NCI-H510A (cell line): ENCODE data around the gene DLG2.
"Not testable (repeated sequence)": the region's sequence is repeated elsewhere in the genome, so short reads cannot be mapped to it uniquely, and the experiment has no call there.

Source experiments
- DNase-seq: peaks from one replicate; lab custom pipeline; 2025; lab: John Stamatoyannopoulos, UW

DLG2 gene

GRCh38 chr11:85110246-85110645, 516.9 kb downstream of the DLG2 start:
- DNase-seq = not testable (repeated sequence)

GRCh38 chr11:85109141-85109540, 518.0 kb downstream of the DLG2 start:
- DNase-seq = no peak

- no peak for DNase-seq
Measured at GRCh38 chr11:85105868-85106267, 521.3 kb downstream of the DLG2 start.

- no peak for DNase-seq
Measured at GRCh38 chr11:85099522-85099921, 527.6 kb downstream of the DLG2 start.

- DNase-seq = no peak
Measured at GRCh38 chr11:85098996-85099395, 528.1 kb downstream of the DLG2 start.

- no peak for DNase-seq
Measured at GRCh38 chr11:85096939-85097338, 530.2 kb downstream of the DLG2 start.

- no peak for DNase-seq
Measured at GRCh38 chr11:85095239-85095638, 531.9 kb downstream of the DLG2 start.

GRCh38 chr11:85094795-85095194, 532.3 kb downstream of the DLG2 start:
- DNase-seq = no peak

- no peak for DNase-seq
Measured at GRCh38 chr11:85089654-85090053, 537.5 kb downstream of the DLG2 start.

GRCh38 chr11:85088286-85088685, 538.9 kb downstream of the DLG2 start:
- DNase-seq = no peak

GRCh38 chr11:85086504-85087284, 540.5 kb downstream of the DLG2 start:
- DNase-seq = no peak

- no peak for DNase-seq
Measured at GRCh38 chr11:85076535-85077330, 550.4 kb downstream of the DLG2 start.

- no peak for DNase-seq
Measured at GRCh38 chr11:85062659-85063058, 564.5 kb downstream of the DLG2 start.

GRCh38 chr11:85052636-85053035, 574.5 kb downstream of the DLG2 start:
- no peak for DNase-seq

- no peak for DNase-seq
Measured at GRCh38 chr11:85048801-85049200, 578.3 kb downstream of the DLG2 start.

GRCh38 chr11:85045716-85046115, 581.4 kb downstream of the DLG2 start:
- DNase-seq = no peak

- DNase-seq = no peak
Measured at GRCh38 chr11:85044911-85045310, 582.2 kb downstream of the DLG2 start.

GRCh38 chr11:85042361-85042760, 584.8 kb downstream of the DLG2 start:
- DNase-seq = no peak

GRCh38 chr11:85040166-85040565, 587.0 kb downstream of the DLG2 start:
- DNase-seq = no peak

GRCh38 chr11:85029964-85030363, 597.2 kb downstream of the DLG2 start:
- peak; percentile 23 for DNase-seq

- DNase-seq = no peak
Measured at GRCh38 chr11:85028329-85029101, 598.6 kb downstream of the DLG2 start.

GRCh38 chr11:85027346-85027745, 599.8 kb downstream of the DLG2 start:
- no peak for DNase-seq

GRCh38 chr11:85021058-85021457, 606.1 kb downstream of the DLG2 start:
- no peak for DNase-seq
